K562 (cell line): ENCODE data around the gene PHF12. TPM values are rescaled to one million over a fixed set of nuclear protein-coding genes. Genes with fewer than 3 reads are reported as not detected.

Source experiments
- HNRNPUL1 ChIP-seq: fragments of 200-400 bp; formaldehyde crosslinking; IDR thresholded peaks from 2 replicates; pipeline ENCODE4 v1.6.1; 2017; ENCODE audit warnings: low read length
- MEF2A ChIP-seq: IDR thresholded peaks from 2 replicates; pipeline ENCODE4 v1.6.1; 2011; ENCODE audit warnings: low read depth, mild to moderate bottlenecking, low read length, moderate library complexity; ENCODE audit not compliant: control insufficient read depth
- MEF2D ChIP-seq: conservative IDR thresholded peaks from 2 replicates; pipeline ENCODE4 v1.6.1; 2016; ENCODE audit warnings: low read depth, missing genetic modification characterization, missing compliant biosample characterization
- MITF ChIP-seq: IDR thresholded peaks from 2 replicates; pipeline ENCODE4 v1.6.1; 2014; ENCODE audit warnings: antibody characterized with exemption
- MLX ChIP-seq, 2 experiments: fragments of 450-650 bp in 1 of 2; sonication (generic) in 1 of 2; formaldehyde crosslinking; conservative IDR thresholded peaks; 2 replicates each; pipeline versions ENCODE4 v1.4.0 to v1.8.1; 2020 to 2022; ENCODE audit warnings: mild to moderate bottlenecking in 1 of 2, missing genetic modification reagents in 1 of 2
- NR3C1 ChIP-seq: sonication (generic); formaldehyde crosslinking; IDR thresholded peaks from 2 replicates; pipeline ENCODE4 v1.8.1; 2022; ENCODE audit warnings: missing genetic modification reagents
- RB1 ChIP-seq: fragments of 450-650 bp; IDR thresholded peaks from 2 replicates; pipeline ENCODE4 v1.6.1; 2017; ENCODE audit warnings: low read depth, mild to moderate bottlenecking
- RBBP5 ChIP-seq: fragments of 200-600 bp; sonication (generic); IDR thresholded peaks from 2 replicates; pipeline ENCODE4 v1.6.1; 2012; ENCODE audit warnings: borderline replicate concordance, mild to moderate bottlenecking, low read length, control low read depth, inconsistent platforms; ENCODE audit not compliant: insufficient read depth, poor library complexity, severe bottlenecking
- ZNF133 ChIP-seq: fragments of 250-450 bp; sonication (Bioruptor Pico); IDR thresholded peaks from 2 replicates; pipeline ENCODE4 v1.4.0; 2020; ENCODE audit warnings: mild to moderate bottlenecking
- ZNF197 ChIP-seq: fragments of 200-800 bp; sonication (Bioruptor generic); IDR thresholded peaks from 2 replicates; pipeline ENCODE4 v1.6.1; 2016; ENCODE audit warnings: low read depth, missing genetic modification characterization, missing compliant biosample characterization
- ZNF512 ChIP-seq: IDR thresholded peaks from 2 replicates; pipeline ENCODE4 v1.6.1; 2016; ENCODE audit warnings: missing genetic modification characterization, missing compliant biosample characterization
- ZNF780A ChIP-seq: fragments of 250-450 bp; sonication (Bioruptor Pico); IDR thresholded peaks from 2 replicates; pipeline ENCODE4 v1.5.0; 2021; ENCODE audit warnings: mild to moderate bottlenecking
- polyA plus RNA-seq, 8 experiments: library from polyadenylated mRNA; depleted of rRNA in 4 of 8; stranded (reverse) in 5 of 8; unstranded in 3 of 8; fragments of >200 nt; fragmentation: Nextera tagmentation in 2 of 8; fragmentation: Illumina TruSeq in 1 of 8; extraction: Ambion mirVana in 2 of 8; extraction: Trizol in 1 of 8; gene quantifications; 2 replicates each; pipeline versions ENCODE4 v1.2.1 to v1.2.3, GENCODE V29; 2011 to 2014; ENCODE audit warnings: inconsistent platforms in 1 of 8, missing spikeins in 1 of 8
- total RNA-seq, 7 experiments: library from RNA; depleted of rRNA in 6 of 7; stranded (reverse); fragments of >200 nt in 6 of 7; fragmentation: Illumina TruSeq in 2 of 7; extraction: Trizol in 2 of 7; gene quantifications; 2 replicates each; pipeline versions ENCODE4 v1.2.1 to v1.2.3, GENCODE V29; 2011 to 2021; ENCODE audit warnings: low replicate concordance in 1 of 7

PHF12 gene
- total and polyA plus RNA-seq, 9 of the 15 experiments (the other 6 are each of a cell fraction or from before 2014, with no cell fraction given), result 0.82 to 31.3 (median 13.5) TPM

GRCh38 chr17:28951991-28952975 is 965 bp upstream of the PHF12 start (continued):
- TF ChIP-seq MLX (CRISPR knock-in tag; conservative IDR thresholded peaks at IDR 0.05) (peak in 1 of 2 experiments; percentile 85; a peak in 1 of 4 replicates), HNRNPUL1 (no peak), ZNF512 (tag) (no peak), ZNF133 (CRISPR knock-in tag) (no peak), RBBP5 (peak; percentile 12), NR3C1 (CRISPR knock-in tag) (no peak), MEF2A (no peak), RB1 (no peak; the same call in 1 of the 2 replicates), MEF2D (tag) (no peak; the same call in 1 of the 2 replicates), ZNF197 (peak; percentile 99), MITF (no peak), ZNF780A (CRISPR knock-in tag) (no peak)
